Measurements from ENCODE around the gene TRPV4.

TRPV4 gene

DNA sequence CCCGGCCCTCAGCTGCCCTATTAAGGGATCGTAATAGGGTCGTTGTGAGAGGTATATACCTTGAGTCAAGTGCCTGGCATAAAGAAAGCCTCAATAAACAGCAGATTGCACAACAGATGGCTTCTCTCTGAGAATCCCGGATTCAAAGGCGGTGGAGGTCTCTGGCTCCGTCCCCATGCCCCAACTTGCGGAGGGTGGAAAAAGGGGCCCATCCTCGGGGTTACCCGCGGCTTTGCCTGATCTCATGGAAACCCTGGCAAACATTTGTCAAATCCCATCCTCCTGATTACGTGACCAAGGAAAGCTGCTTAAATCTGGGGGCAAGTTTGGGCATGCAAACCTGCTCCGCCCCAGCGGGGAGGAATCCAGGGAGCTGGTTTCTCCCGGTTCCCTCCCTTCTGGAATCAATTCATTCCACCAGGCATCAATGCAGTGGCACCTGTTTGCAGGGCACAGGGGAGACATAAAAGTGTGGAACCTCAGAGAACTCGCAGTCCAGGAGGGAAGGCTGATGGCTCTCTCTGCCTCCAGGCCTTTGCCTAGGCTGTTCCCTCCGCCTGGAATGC lies 12.3 kb downstream of the TRPV4 start:
- Histone ChIP-seq H3K9me3 (ENCODE audit: insufficient read depth, low read length, severe bottlenecking) (no peaks in the 10 kb centered on the region), H3K27me3 (ENCODE audit: insufficient read depth, low read length, poor library complexity) (peaks cover 5% of the 10 kb centered on the region), H3K4me3 (ENCODE audit: low read depth in 1 of 2, low read length in 2 of 2) (no peak overlapping the region), H4K20me1 (ENCODE audit: insufficient read depth, low read length) (no peaks in the 10 kb centered on the region), H3K4me1 (ENCODE audit: insufficient read depth, low read length) (no peaks in the 10 kb centered on the region), H3K27ac (ENCODE audit: low read length) (no peak overlapping the region), H3K9ac (ENCODE audit: low read depth, low read length) (no peak overlapping the region), H3K79me2 (ENCODE audit: insufficient read depth, low read length) (no peaks in the 10 kb centered on the region), H3K4me2 (ENCODE audit: insufficient read depth, low read length) (no peak overlapping the region), H3K36me3 (ENCODE audit: insufficient read depth, low read length) (no peaks in the 10 kb centered on the region), H2AFZ (ENCODE audit: low read depth, low read length) (no peak overlapping the region)
- no peak for DNase-seq
- ATAC-seq (ENCODE audit: insufficient read depth, low read depth) = no peak
- TF ChIP-seq EZH2 (IDR thresholded peaks at IDR 0.05; ENCODE audit: borderline replicate concordance, low read depth, low read length, severe bottlenecking) = no peak
- TF ChIP-seq, protein P1, sequence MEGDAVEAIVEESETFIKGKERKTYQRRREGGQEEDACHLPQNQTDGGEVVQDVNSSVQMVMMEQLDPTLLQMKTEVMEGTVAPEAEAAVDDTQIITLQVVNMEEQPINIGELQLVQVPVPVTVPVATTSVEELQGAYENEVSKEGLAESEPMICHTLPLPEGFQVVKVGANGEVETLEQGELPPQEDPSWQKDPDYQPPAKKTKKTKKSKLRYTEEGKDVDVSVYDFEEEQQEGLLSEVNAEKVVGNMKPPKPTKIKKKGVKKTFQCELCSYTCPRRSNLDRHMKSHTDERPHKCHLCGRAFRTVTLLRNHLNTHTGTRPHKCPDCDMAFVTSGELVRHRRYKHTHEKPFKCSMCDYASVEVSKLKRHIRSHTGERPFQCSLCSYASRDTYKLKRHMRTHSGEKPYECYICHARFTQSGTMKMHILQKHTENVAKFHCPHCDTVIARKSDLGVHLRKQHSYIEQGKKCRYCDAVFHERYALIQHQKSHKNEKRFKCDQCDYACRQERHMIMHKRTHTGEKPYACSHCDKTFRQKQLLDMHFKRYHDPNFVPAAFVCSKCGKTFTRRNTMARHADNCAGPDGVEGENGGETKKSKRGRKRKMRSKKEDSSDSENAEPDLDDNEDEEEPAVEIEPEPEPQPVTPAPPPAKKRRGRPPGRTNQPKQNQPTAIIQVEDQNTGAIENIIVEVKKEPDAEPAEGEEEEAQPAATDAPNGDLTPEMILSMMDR (IDR thresholded peaks at IDR 0.05; ENCODE audit: borderline replicate concordance, extremely low read depth, low read length, poor library complexity, severe bottlenecking) = no peak

GRCh38 chr12:109818905-109819500 lies 14.2 kb downstream of the TRPV4 start:
- Histone ChIP-seq H3K4me2 (ENCODE audit: insufficient read depth, low read length) (no peak overlapping the region), H3K4me3 (ENCODE audit: low read depth in 1 of 2, low read length in 2 of 2) (no peak overlapping the region), H2AFZ (ENCODE audit: low read depth, low read length) (no peak overlapping the region), H3K27ac (ENCODE audit: low read length) (no peak overlapping the region), H3K79me2 (ENCODE audit: insufficient read depth, low read length) (no peaks in the 10 kb centered on the region), H3K9me3 (ENCODE audit: insufficient read depth, low read length, severe bottlenecking) (no peaks in the 10 kb centered on the region), H3K9ac (ENCODE audit: low read depth, low read length) (no peak overlapping the region), H3K36me3 (ENCODE audit: insufficient read depth, low read length) (no peaks in the 10 kb centered on the region), H4K20me1 (ENCODE audit: insufficient read depth, low read length) (no peaks in the 10 kb centered on the region), H3K27me3 (ENCODE audit: insufficient read depth, low read length, poor library complexity) (peaks cover 5% of the 10 kb centered on the region), H3K4me1 (ENCODE audit: insufficient read depth, low read length) (no peaks in the 10 kb centered on the region)
- TF ChIP-seq, protein P1 (IDR thresholded peaks at IDR 0.05; ENCODE audit: borderline replicate concordance, extremely low read depth, low read length, poor library complexity, severe bottlenecking) = no peak
- TF ChIP-seq EZH2 (IDR thresholded peaks at IDR 0.05; ENCODE audit: borderline replicate concordance, low read depth, low read length, severe bottlenecking) = no peak
- no peak for ATAC-seq (ENCODE audit: insufficient read depth, low read depth)
- DNase-seq = no peak

GRCh38 chr12:109818253-109818652 lies 14.9 kb downstream of the TRPV4 start:
- Histone ChIP-seq H3K36me3 (ENCODE audit: insufficient read depth, low read length) (no peaks in the 10 kb centered on the region), H2AFZ (ENCODE audit: low read depth, low read length) (no peak overlapping the region), H4K20me1 (ENCODE audit: insufficient read depth, low read length) (no peaks in the 10 kb centered on the region), H3K9me3 (ENCODE audit: insufficient read depth, low read length, severe bottlenecking) (no peaks in the 10 kb centered on the region), H3K79me2 (ENCODE audit: insufficient read depth, low read length) (no peaks in the 10 kb centered on the region), H3K27me3 (ENCODE audit: insufficient read depth, low read length, poor library complexity) (peaks cover 5% of the 10 kb centered on the region), H3K27ac (ENCODE audit: low read length) (no peak overlapping the region), H3K4me2 (ENCODE audit: insufficient read depth, low read length) (no peak overlapping the region), H3K4me1 (ENCODE audit: insufficient read depth, low read length) (no peaks in the 10 kb centered on the region), H3K4me3 (ENCODE audit: low read depth in 1 of 2, low read length in 2 of 2) (no peak overlapping the region), H3K9ac (ENCODE audit: low read depth, low read length) (no peak overlapping the region)
- TF ChIP-seq EZH2 (IDR thresholded peaks at IDR 0.05; ENCODE audit: borderline replicate concordance, low read depth, low read length, severe bottlenecking) = no peak
- TF ChIP-seq, protein P1 (IDR thresholded peaks at IDR 0.05; ENCODE audit: borderline replicate concordance, extremely low read depth, low read length, poor library complexity, severe bottlenecking) = no peak
- no peak for DNase-seq
- ATAC-seq (ENCODE audit: insufficient read depth, low read depth) = no peak

Data from DND-41 (cell line).